ENCODE results near the gene MAPT. TPM values are rescaled to one million over a fixed set of nuclear protein-coding genes. Genes with fewer than 3 reads are reported as not detected.
"Not testable (repeated sequence)": the region's sequence is repeated elsewhere in the genome, so short reads cannot be mapped to it uniquely, and the experiment has no call there.

The MAPT gene
- total RNA-seq, 1 donor from 2014 or later, result 3.5 TPM

DNA sequence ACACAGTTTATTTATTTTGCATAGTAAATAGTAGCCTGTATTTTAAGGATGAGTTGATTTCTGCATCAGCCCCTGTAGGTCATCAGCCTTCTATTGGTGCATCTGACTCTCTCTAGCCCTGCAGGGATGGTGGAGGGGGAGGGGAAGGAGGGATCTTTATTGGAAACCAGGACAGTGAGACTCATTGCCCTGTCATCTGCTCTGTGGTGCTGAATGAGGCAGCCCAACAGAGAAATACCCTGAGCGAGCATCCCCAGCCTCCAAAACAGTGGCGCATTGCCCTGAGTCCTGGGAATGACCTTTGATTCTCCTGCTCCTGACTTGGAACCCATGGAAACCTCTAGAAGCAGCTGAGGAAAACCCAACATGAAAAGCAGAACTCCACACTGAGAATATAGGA lies 59.2 kb downstream of the MAPT start:
- Mint-ChIP-seq H3K9me3 (no peaks in the 10 kb centered on the region), H3K4me3 (no peak overlapping the region), H3K4me1 (ENCODE audit: unreplicated experiment) (no peaks in the 10 kb centered on the region), H3K36me3 (no peaks in the 10 kb centered on the region), H3K27me3 (peaks cover 43% of the 10 kb centered on the region), H3K27ac (no peak overlapping the region)
- TF ChIP-seq, protein P1, sequence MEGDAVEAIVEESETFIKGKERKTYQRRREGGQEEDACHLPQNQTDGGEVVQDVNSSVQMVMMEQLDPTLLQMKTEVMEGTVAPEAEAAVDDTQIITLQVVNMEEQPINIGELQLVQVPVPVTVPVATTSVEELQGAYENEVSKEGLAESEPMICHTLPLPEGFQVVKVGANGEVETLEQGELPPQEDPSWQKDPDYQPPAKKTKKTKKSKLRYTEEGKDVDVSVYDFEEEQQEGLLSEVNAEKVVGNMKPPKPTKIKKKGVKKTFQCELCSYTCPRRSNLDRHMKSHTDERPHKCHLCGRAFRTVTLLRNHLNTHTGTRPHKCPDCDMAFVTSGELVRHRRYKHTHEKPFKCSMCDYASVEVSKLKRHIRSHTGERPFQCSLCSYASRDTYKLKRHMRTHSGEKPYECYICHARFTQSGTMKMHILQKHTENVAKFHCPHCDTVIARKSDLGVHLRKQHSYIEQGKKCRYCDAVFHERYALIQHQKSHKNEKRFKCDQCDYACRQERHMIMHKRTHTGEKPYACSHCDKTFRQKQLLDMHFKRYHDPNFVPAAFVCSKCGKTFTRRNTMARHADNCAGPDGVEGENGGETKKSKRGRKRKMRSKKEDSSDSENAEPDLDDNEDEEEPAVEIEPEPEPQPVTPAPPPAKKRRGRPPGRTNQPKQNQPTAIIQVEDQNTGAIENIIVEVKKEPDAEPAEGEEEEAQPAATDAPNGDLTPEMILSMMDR (conservative IDR thresholded peaks at IDR 0.05), result no peak
- no peak for DNase-seq (ENCODE audit: extremely low spot score, unreplicated experiment)

GRCh38 chr17:45954914-45955313 lies 60.6 kb downstream of the MAPT start:
- Mint-ChIP-seq H3K27me3 (peaks cover 33% of the 10 kb centered on the region), H3K27ac (no peak overlapping the region), H3K4me1 (ENCODE audit: unreplicated experiment) (no peaks in the 10 kb centered on the region), H3K36me3 (no peaks in the 10 kb centered on the region), H3K4me3 (no peak overlapping the region), H3K9me3 (no peaks in the 10 kb centered on the region)
- DNase-seq (ENCODE audit: extremely low spot score, unreplicated experiment), result no peak
- TF ChIP-seq, protein P1 (conservative IDR thresholded peaks at IDR 0.05), result no peak

DNA sequence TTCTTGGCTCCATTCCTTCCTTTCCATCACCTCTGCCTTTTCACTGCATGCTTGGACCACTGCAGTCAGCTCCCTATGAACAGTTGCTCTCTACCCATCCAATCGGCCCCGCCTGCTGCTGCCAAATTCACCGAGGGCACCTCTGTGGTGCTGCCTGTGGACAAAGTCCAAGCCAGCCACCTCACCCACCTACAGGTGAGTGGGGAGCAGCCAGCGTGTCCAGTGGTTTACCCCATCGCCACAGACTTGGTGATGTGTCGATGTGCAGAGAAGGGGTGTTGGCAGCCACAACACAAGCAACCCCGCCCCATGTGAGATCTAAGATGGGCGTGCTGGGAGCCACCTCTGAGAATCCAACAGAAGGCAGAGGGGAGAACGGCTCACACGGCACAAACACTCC lies 61.0 kb downstream of the MAPT start:
- no peaks in the 10 kb centered on the region for H3K36me3 Mint-ChIP-seq
- no peak overlapping the region for H3K27ac Mint-ChIP-seq
- no peaks in the 10 kb centered on the region for H3K9me3 Mint-ChIP-seq
- no peak for DNase-seq (ENCODE audit: extremely low spot score, unreplicated experiment)
- peaks cover 28% of the 10 kb centered on the region for H3K27me3 Mint-ChIP-seq
- TF ChIP-seq, protein P1 (conservative IDR thresholded peaks at IDR 0.05), result no peak
- H3K4me1 Mint-ChIP-seq (ENCODE audit: unreplicated experiment), result no peaks in the 10 kb centered on the region
- no peak overlapping the region for H3K4me3 Mint-ChIP-seq

- Mint-ChIP-seq H3K27ac (no peak overlapping the region), H3K36me3 (no peaks in the 10 kb centered on the region), H3K4me3 (no peak overlapping the region), H3K4me1 (ENCODE audit: unreplicated experiment) (no peaks in the 10 kb centered on the region), H3K9me3 (no peaks in the 10 kb centered on the region), H3K27me3 (peaks cover 21% of the 10 kb centered on the region)
- DNase-seq (ENCODE audit: extremely low spot score, unreplicated experiment), result no peak
- TF ChIP-seq, protein P1 (conservative IDR thresholded peaks at IDR 0.05), result no peak
Observed at GRCh38 chr17:45956090-45956489, 61.7 kb downstream of the MAPT start.

DNA sequence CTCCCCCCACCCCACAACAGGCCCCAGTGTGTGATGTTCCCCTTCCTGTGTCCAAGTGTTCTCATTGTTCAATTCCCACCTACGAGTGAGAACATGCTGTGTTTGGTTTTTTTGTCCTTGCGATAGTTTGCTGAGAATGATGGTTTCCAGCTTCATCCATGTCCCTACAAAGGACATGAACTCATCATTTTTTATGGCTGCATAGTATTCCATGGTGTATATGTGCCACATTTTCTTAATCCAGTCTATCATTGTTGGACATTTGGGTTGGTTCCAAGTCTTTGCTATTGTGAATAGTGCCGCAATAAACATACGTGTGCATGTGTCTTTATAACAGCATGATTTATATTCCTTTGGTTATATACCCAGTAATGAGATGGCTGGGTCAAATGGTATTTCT lies 62.4 kb downstream of the MAPT start:
- DNase-seq (ENCODE audit: extremely low spot score, unreplicated experiment); H3K4me3 Mint-ChIP-seq; H3K36me3 Mint-ChIP-seq; H3K4me1 Mint-ChIP-seq (ENCODE audit: unreplicated experiment); H3K9me3 Mint-ChIP-seq; H3K27ac Mint-ChIP-seq: not testable (repeated sequence)
- H3K27me3 Mint-ChIP-seq, result peaks cover 14% of the 10 kb centered on the region

GRCh38 chr17:45958307-45958706 lies 64.0 kb downstream of the MAPT start:
- Mint-ChIP-seq H3K27me3 (peaks cover 7% of the 10 kb centered on the region), H3K36me3 (no peaks in the 10 kb centered on the region), H3K4me1 (ENCODE audit: unreplicated experiment) (no peaks in the 10 kb centered on the region), H3K27ac (no peak overlapping the region), H3K4me3 (no peak overlapping the region), H3K9me3 (no peaks in the 10 kb centered on the region)
- TF ChIP-seq, protein P1 (conservative IDR thresholded peaks at IDR 0.05), result no peak
- DNase-seq (ENCODE audit: extremely low spot score, unreplicated experiment), result no peak
